K562 (cell line): ENCODE measurements around the gene MRPL2.

Source experiments
- MXI1 ChIP-seq: IDR thresholded peaks from 2 replicates; pipeline ENCODE4 v1.6.1; 2011; ENCODE audit warnings: low read depth, mild to moderate bottlenecking, improper control_type of control experiment, low read length
- REST ChIP-seq, 2 experiments: fragments of 450-650 bp; formaldehyde crosslinking in 1 of 2; IDR thresholded peaks; 2 replicates each; pipeline versions ENCODE4 v1.4.0 to v1.6.1; 2014 to 2020; ENCODE audit warnings: mild to moderate bottlenecking in 2 of 2, borderline replicate concordance in 1 of 2, low read depth in 1 of 2
- SIN3A ChIP-seq, 2 experiments: fragments of 150-350 bp in 1 of 2; IDR thresholded peaks; 2 replicates each; pipeline ENCODE4 v1.6.1; 2011 to 2016; ENCODE audit warnings: borderline replicate concordance in 2 of 2, low read depth in 2 of 2, low read length in 2 of 2, mild to moderate bottlenecking in 2 of 2, moderate library complexity in 2 of 2; ENCODE audit not compliant: control insufficient read depth in 1 of 2
- ZFP1 ChIP-seq: fragments of 450-650 bp; formaldehyde crosslinking; IDR thresholded peaks from 2 replicates; pipeline ENCODE4 v1.4.0; 2020; ENCODE audit warnings: mild to moderate bottlenecking, mixed read lengths
- ZNF175 ChIP-seq: fragments of 200-800 bp; sonication (Bioruptor generic); IDR thresholded peaks from 2 replicates; pipeline ENCODE4 v1.6.1; 2016; ENCODE audit warnings: low read depth, mild to moderate bottlenecking, missing genetic modification characterization, missing compliant biosample characterization

GRCh38 chr6:43070028-43070632, 10.9 kb upstream of the MRPL2 start:
- TF ChIP-seq ZFP1 (no peak), REST (IDR thresholded peaks at IDR 0.05; ENCODE audit: borderline replicate concordance) (peak; percentile 80), REST (CRISPR knock-in tag; IDR thresholded peaks at IDR 0.05; ENCODE audit: low read depth) (no peak), ZNF175 (CRISPR knock-in tag) (no peak), SIN3A (IDR thresholded peaks at IDR 0.05; ENCODE audit: borderline replicate concordance in 2 of 2, control insufficient read depth in 1 of 2, low read depth in 2 of 2, low read length in 2 of 2) (no peak), MXI1 (no peak)
